Activated B cell treated with CpG ODN at 0.5 μM for 24 hours (primary cell): ENCODE measurements around the gene EXOC6. TPM values are rescaled to one million over a fixed set of nuclear protein-coding genes. Genes with fewer than 3 reads are reported as not detected.

ENCODE experiments used
- ATAC-seq: fragments of 200-7000 bp; cut with Tn5 transposase; one replicate; pipeline ENCODE4 v1.10.0; 2021; ENCODE audit warnings: low read depth, mild to moderate bottlenecking, moderate library complexity
- CTCF ChIA-PET: fragments of 350-600 bp; sonication (Branson Sonifier 250); formaldehyde crosslinking; loops from one replicate; lab custom pipeline; 2021; ENCODE audit warnings: antibody characterized with exemption; lab: Charles Lee
- POLR2A ChIA-PET: fragments of 350-600 bp; sonication (Branson Sonifier 250); formaldehyde crosslinking; loops from one replicate; lab custom pipeline; 2021; ENCODE audit warnings: antibody characterized with exemption; lab: Charles Lee
- DNase-seq: peaks from one replicate; pipeline ENCODE4 v3.0.0; 2022
- H3K27ac Mint-ChIP-seq: one replicate; pipeline ENCODE4 v1.8.0; 2020; ENCODE audit warnings: mixed read lengths
- H3K27me3 Mint-ChIP-seq: one replicate; pipeline ENCODE4 v1.8.0; 2021; ENCODE audit warnings: mixed read lengths
- H3K36me3 Mint-ChIP-seq: one replicate; pipeline ENCODE4 v1.8.0; 2021; ENCODE audit warnings: low read depth, mixed read lengths
- H3K4me1 Mint-ChIP-seq: one replicate; pipeline ENCODE4 v1.8.0; 2021; ENCODE audit warnings: mixed read lengths
- H3K4me3 Mint-ChIP-seq: one replicate; pipeline ENCODE4 v1.8.0; 2020; ENCODE audit warnings: mild to moderate bottlenecking, mixed read lengths
- H3K9me3 Mint-ChIP-seq: one replicate; pipeline ENCODE4 v1.8.0; 2020; ENCODE audit warnings: mixed read lengths
- CTCF ChIP-seq: fragments of 200-600 bp; IDR thresholded peaks from one replicate; pipeline ENCODE4 v1.8.0; 2022; ENCODE audit warnings: antibody characterized with exemption, mild to moderate bottlenecking
- intact Hi-C: fragments of 100-400 bp; cut with micrococcal nuclease; formaldehyde crosslinking; loops from one replicate; pipeline ENCODE4 v1.15.1; 2024
- total RNA-seq: library from RNA; stranded (reverse); gene quantifications from 2 replicates; pipeline ENCODE4 v1.2.3, GENCODE V29; 2022

The EXOC6 gene
- total RNA-seq, 1 donor from 2014 or later: 17.3 TPM

GRCh38 chr10:92997620-92998019 lies 149.3 kb downstream of the EXOC6 start:
- Mint-ChIP-seq H3K36me3 (peaks cover 8% of the 10 kb centered on the region), H3K9me3 (no peaks in the 10 kb centered on the region), H3K27ac (no peak overlapping the region), H3K4me1 (no peaks in the 10 kb centered on the region), H3K4me3 (no peak overlapping the region), H3K27me3 (no peaks in the 10 kb centered on the region)
- CTCF ChIA-PET: no interaction called here
- ATAC-seq (no peak), DNase-seq (no peak)
- POLR2A ChIA-PET: no interaction called here
- intact Hi-C loops: no loop called here
- TF ChIP-seq CTCF: no peak

- no peak overlapping the region for H3K27ac Mint-ChIP-seq
- DNase-seq (no peak), ATAC-seq (no peak)
- no peaks in the 10 kb centered on the region for H3K27me3 Mint-ChIP-seq
- H3K9me3 Mint-ChIP-seq: no peaks in the 10 kb centered on the region
- peaks cover 14% of the 10 kb centered on the region for H3K36me3 Mint-ChIP-seq
- no peaks in the 10 kb centered on the region for H3K4me1 Mint-ChIP-seq
- CTCF ChIA-PET: interaction anchor here (0.7 kb wide), 1 partner anchor 8 kb away, joined by 4 read pairs; no protein-coding TSS in a partner anchor
- intact Hi-C loops: no loop called here
- no peak for TF ChIP-seq CTCF
- POLR2A ChIA-PET: no interaction called here
- no peak overlapping the region for H3K4me3 Mint-ChIP-seq
Observed at GRCh38 chr10:92999191-92999590, 150.9 kb downstream of the EXOC6 start.

DNA sequence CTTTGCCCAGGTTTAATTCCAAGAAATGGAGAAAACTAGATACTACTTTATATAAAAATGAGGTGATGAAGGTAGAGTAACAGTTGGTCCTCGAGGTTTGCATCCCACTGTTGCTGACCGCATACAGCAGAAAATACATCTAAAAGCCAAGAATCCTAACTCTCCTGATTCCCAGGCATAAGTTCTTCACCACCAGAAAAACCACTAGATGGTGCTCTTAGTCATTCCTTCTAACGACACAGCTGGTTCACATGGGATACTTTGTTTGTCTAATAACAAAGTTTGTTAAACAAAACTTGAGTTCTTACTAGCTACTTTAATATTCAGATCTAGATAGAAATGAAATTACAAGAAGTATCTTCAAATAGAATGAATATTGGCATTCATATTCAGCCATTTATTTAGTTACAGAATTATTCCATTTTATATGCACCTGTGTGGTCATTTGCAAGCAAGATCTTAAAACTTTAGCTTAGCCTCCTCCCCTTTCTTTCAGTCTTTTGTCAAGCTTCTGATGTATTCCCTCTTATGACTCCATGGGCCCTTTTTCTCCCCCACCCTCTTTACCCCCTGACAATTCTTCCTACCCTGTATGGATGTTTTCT lies 158.2 kb downstream of the EXOC6 start:
- DNase-seq (no peak), ATAC-seq (no peak)
- Mint-ChIP-seq H3K27me3 (no peaks in the 10 kb centered on the region), H3K36me3 (peaks cover 22% of the 10 kb centered on the region), H3K27ac (no peak overlapping the region), H3K9me3 (no peaks in the 10 kb centered on the region), H3K4me3 (no peak overlapping the region), H3K4me1 (no peaks in the 10 kb centered on the region)
- TF ChIP-seq CTCF: no peak
- CTCF ChIA-PET: interaction anchor here (0.6 to 1.2 kb wide), 7 partner anchors 8 to 403 kb away, joined by 3 to 4 read pairs (median 3); no protein-coding TSS in a partner anchor
- POLR2A ChIA-PET: interaction anchor here (0.5 to 0.7 kb wide), 2 partner anchors 36 to 109 kb away, joined by 3 to 5 read pairs; no protein-coding TSS in a partner anchor
- intact Hi-C loops: loop anchor here (1.0 kb wide), 2 partner anchors 283 to 346 kb away; no protein-coding TSS in a partner anchor

DNA sequence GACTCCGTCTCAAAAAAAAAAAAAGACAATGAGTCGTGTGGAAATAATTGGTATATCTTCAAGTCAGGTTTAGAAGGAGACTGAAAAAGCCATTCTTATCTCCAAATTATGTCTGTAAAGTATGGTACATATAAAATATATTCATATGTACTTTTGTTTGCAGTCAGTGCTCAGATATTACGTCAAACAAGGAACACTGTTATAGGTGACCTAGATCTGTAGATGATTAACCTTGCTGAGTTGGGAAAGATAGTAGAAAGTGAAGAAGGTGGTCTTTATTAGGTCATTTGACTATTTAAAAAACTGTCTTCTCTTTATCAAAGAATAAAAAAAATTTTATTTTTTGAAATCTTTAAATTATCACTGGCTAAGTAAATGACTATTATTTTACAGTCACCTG lies 167.4 kb downstream of the EXOC6 start:
- Mint-ChIP-seq H3K27ac (no peak overlapping the region), H3K4me3 (no peak overlapping the region), H3K27me3 (no peaks in the 10 kb centered on the region), H3K36me3 (peaks cover 22% of the 10 kb centered on the region), H3K9me3 (no peaks in the 10 kb centered on the region), H3K4me1 (no peaks in the 10 kb centered on the region)
- intact Hi-C loops: no loop called here
- ChIA-PET POLR2A (no interaction called here), CTCF (interaction anchor here (1.4 kb wide), 1 partner anchor 9 kb away, joined by 3 read pairs; no protein-coding TSS in a partner anchor)
- DNase-seq (no peak), ATAC-seq (no peak)
- no peak for TF ChIP-seq CTCF

DNA sequence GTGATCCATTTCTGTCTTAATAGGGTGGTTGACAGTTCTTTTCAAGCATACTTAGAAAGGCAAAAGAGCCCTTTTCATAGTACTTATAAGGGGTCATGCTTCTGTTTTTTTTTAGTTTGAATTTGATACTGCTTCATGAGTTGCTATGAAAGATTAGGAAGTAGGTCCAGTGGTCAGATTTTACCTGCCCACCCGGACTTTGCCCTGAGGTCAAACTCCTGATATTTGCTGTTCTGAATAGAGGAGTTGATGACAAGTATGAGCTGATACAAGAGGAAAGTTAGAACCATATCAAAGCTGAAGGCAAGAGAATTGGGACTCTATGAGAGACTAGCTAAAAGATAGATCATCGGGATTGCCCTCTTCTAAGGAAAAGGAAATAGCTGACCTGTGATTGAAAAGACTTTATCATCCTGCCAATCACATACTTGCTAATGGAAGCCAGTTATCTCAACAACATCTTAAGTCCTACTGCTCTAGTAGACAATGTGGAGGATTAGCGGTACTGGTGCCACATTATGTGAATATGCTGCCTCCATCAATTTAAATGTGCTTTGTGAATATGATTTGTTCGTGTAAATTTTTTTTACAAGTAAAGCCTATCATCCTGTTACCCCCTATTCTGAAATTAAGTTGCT lies 174.8 kb downstream of the EXOC6 start:
- no peak for DNase-seq
- ChIA-PET CTCF (no interaction called here), POLR2A (interaction anchor here (0.6 kb wide), 1 partner anchor 1073 kb away, joined by 6 read pairs; no protein-coding TSS in a partner anchor)
- ATAC-seq: no peak
- H3K4me1 Mint-ChIP-seq: no peaks in the 10 kb centered on the region
- no peak overlapping the region for H3K27ac Mint-ChIP-seq
- intact Hi-C loops: no loop called here
- no peak for TF ChIP-seq CTCF
- H3K27me3 Mint-ChIP-seq: no peaks in the 10 kb centered on the region
- H3K36me3 Mint-ChIP-seq: peaks cover 43% of the 10 kb centered on the region
- no peak overlapping the region for H3K4me3 Mint-ChIP-seq
- no peaks in the 10 kb centered on the region for H3K9me3 Mint-ChIP-seq
